H1 (cell line): ENCODE data around the gene CCL15. TPM values are rescaled to one million over a fixed set of nuclear protein-coding genes. Genes with fewer than 3 reads are reported as not detected.

Experiments used
- CTCF ChIA-PET: fragments of 300-600 bp; sonication (Branson Sonifier 250); formaldehyde crosslinking; loops from one replicate; lab custom pipeline; 2021; ENCODE audit not compliant: partially characterized antibody; lab: Charles Lee
- POLR2A ChIA-PET: fragments of 300-600 bp; sonication (Branson Sonifier 250); formaldehyde crosslinking; loops from one replicate; lab custom pipeline; 2021; ENCODE audit warnings: inconsistent platforms; ENCODE audit not compliant: partially characterized antibody; lab: Charles Lee
- DNase-seq, 2 experiments: peaks; one replicate each; pipeline versions ENCODE4 v3.0.0 to v3.0.0-alpha.2; 2010 to 2022; ENCODE audit warnings: low spot score in 2 of 2, low read depth in 1 of 2, mixed read lengths in 1 of 2
- FAIRE-seq: peaks from 2 replicates; lab custom pipeline; 2011; peaks lifted over from hg19 to GRCh38; lab: Jason Lieb, UNC
- H2AFZ ChIP-seq: 2 replicates; pipeline ENCODE4 v1.8.1; 2012; ENCODE audit warnings: low read length, inconsistent platforms
- H2AK5ac ChIP-seq: 2 replicates; pipeline ENCODE4 v1.6.1; 2013; ENCODE audit warnings: low read depth, low read length
- H2BK120ac ChIP-seq: replicated peaks from 2 replicates; pipeline ENCODE3; 2013; ENCODE audit warnings: low read depth, low read length, inconsistent platforms
- H2BK12ac ChIP-seq: 2 replicates; pipeline ENCODE4 v1.6.1; 2013; ENCODE audit warnings: low read depth, low read length
- H2BK15ac ChIP-seq: 2 replicates; pipeline ENCODE4 v1.6.1; 2013; ENCODE audit warnings: low read length
- H2BK20ac ChIP-seq: 2 replicates; pipeline ENCODE4 v1.6.1; 2013; ENCODE audit warnings: low read length
- H2BK5ac ChIP-seq: 2 replicates; pipeline ENCODE4 v1.6.1; 2013; ENCODE audit warnings: low read depth, low read length
- H3K14ac ChIP-seq: 2 replicates; pipeline ENCODE4 v1.6.1; 2013; ENCODE audit warnings: inconsistent platforms; ENCODE audit not compliant: insufficient read length
- H3K18ac ChIP-seq: 2 replicates; pipeline ENCODE4 v1.6.1; 2013; ENCODE audit warnings: low read length; ENCODE audit errors: extremely low read depth
- H3K23ac ChIP-seq: 2 replicates; pipeline ENCODE4 v1.6.1; 2013; ENCODE audit warnings: inconsistent platforms; ENCODE audit not compliant: insufficient read length
- H3K23me2 ChIP-seq: 2 replicates; pipeline ENCODE4 v1.6.1; 2013; ENCODE audit warnings: low read depth, low read length
- H3K27ac ChIP-seq: 2 replicates; pipeline ENCODE4 v1.6.1; 2011; ENCODE audit warnings: low read depth, low read length, inconsistent platforms
- H3K27me3 ChIP-seq, 4 experiments: replicated peaks in 1 of 4; 1 replicate in 1 of 4; 2 replicates in 3 of 4; pipeline versions ENCODE4 v1.6.1 to v1.8.1; 2011 to 2013; ENCODE audit warnings: low read length in 3 of 4, mild to moderate bottlenecking in 3 of 4, inconsistent platforms in 2 of 4, mixed read lengths in 2 of 4, moderate library complexity in 1 of 4; ENCODE audit not compliant: control insufficient read depth in 3 of 4, insufficient read depth in 3 of 4; ENCODE audit errors: extremely low read depth in 1 of 4
- H3K36me3 ChIP-seq, 4 experiments: 2 replicates each; pipeline versions ENCODE4 v1.6.1 to v1.8.1; 2011 to 2013; ENCODE audit warnings: mild to moderate bottlenecking in 4 of 4, low read length in 3 of 4, moderate library complexity in 2 of 4, control low read depth in 1 of 4, inconsistent platforms in 1 of 4; ENCODE audit not compliant: insufficient read depth in 4 of 4, control insufficient read depth in 2 of 4
- H3K4ac ChIP-seq: replicated peaks from 2 replicates; pipeline ENCODE3; 2013; ENCODE audit warnings: low read length, low read depth, mixed read lengths, inconsistent platforms; ENCODE audit not compliant: insufficient read length
- H3K4me1 ChIP-seq, 4 experiments: replicated peaks in 1 of 4; 1 replicate in 1 of 4; 2 replicates in 3 of 4; pipeline versions ENCODE4 v1.6.1 to v1.8.1; 2011 to 2013; ENCODE audit warnings: low read length in 3 of 4, inconsistent platforms in 2 of 4, mixed read lengths in 1 of 4; ENCODE audit not compliant: insufficient read depth in 4 of 4, control insufficient read depth in 3 of 4
- H3K4me2 ChIP-seq, 2 experiments: 2 replicates each; pipeline versions ENCODE4 v1.6.1 to v1.8.1; 2011 to 2013; ENCODE audit warnings: low read depth in 2 of 2, low read length in 2 of 2, control low read depth in 1 of 2, inconsistent platforms in 1 of 2, mild to moderate bottlenecking in 1 of 2; ENCODE audit not compliant: insufficient read depth in 1 of 2
- H3K4me3 ChIP-seq, 4 experiments: fragments of 200-600, 300-600 bp in 1 of 4; sonication (generic), shearing (Covaris generic), sonication (Bioruptor Twin) in 1 of 4; 2 replicates each; pipeline versions ENCODE4 v1.5.1 to v1.8.1; 2011 to 2016; ENCODE audit warnings: low read length in 4 of 4, low read depth in 3 of 4, control low read depth in 2 of 4, inconsistent platforms in 2 of 4, mild to moderate bottlenecking in 2 of 4, mixed read lengths in 1 of 4, moderate library complexity in 1 of 4; ENCODE audit not compliant: insufficient read depth in 2 of 4; ENCODE audit errors: extremely low read depth in 1 of 4
- H3K56ac ChIP-seq: replicated peaks from 2 replicates; pipeline ENCODE3; 2013; ENCODE audit warnings: low read depth, mild to moderate bottlenecking, mixed read lengths, low read length, inconsistent platforms; ENCODE audit not compliant: insufficient read length
- H3K79me1 ChIP-seq: 2 replicates; pipeline ENCODE4 v1.6.1; 2013; ENCODE audit warnings: low read depth, low read length, control low read depth
- H3K79me2 ChIP-seq, 2 experiments: 2 replicates each; pipeline versions ENCODE4 v1.6.1 to v1.8.1; 2012 to 2013; ENCODE audit warnings: low read length in 2 of 2, mild to moderate bottlenecking in 2 of 2, inconsistent platforms in 1 of 2; ENCODE audit not compliant: insufficient read depth in 2 of 2, control insufficient read depth in 1 of 2
- H3K9ac ChIP-seq, 4 experiments: replicated peaks in 1 of 4; 1 replicate in 1 of 4; 2 replicates in 3 of 4; pipeline versions ENCODE4 v1.6.1 to v1.8.1; 2011 to 2013; ENCODE audit warnings: low read depth in 3 of 4, low read length in 3 of 4, control low read depth in 2 of 4, mild to moderate bottlenecking in 2 of 4, moderate library complexity in 2 of 4, inconsistent platforms in 1 of 4; ENCODE audit errors: extremely low read depth in 1 of 4
- H3K9me3 ChIP-seq, 2 experiments: 2 replicates each; pipeline versions ENCODE4 v1.6.1 to v1.8.1; 2012 to 2013; ENCODE audit warnings: mild to moderate bottlenecking in 2 of 2, moderate library complexity in 2 of 2, control low read depth in 1 of 2, inconsistent platforms in 1 of 2, low read depth in 1 of 2, low read length in 1 of 2, mixed read lengths in 1 of 2; ENCODE audit not compliant: insufficient read depth in 2 of 2
- H4K20me1 ChIP-seq, 2 experiments: replicated peaks in 1 of 2; 2 replicates each; pipeline versions ENCODE3 to v1.8.1; 2011 to 2013; ENCODE audit warnings: inconsistent platforms in 2 of 2, low read length in 2 of 2, mild to moderate bottlenecking in 1 of 2; ENCODE audit not compliant: insufficient read depth in 2 of 2, control insufficient read depth in 1 of 2
- H4K5ac ChIP-seq: 2 replicates; pipeline ENCODE4 v1.6.1; 2013; ENCODE audit warnings: low read length, low read depth, mixed read lengths, inconsistent platforms; ENCODE audit not compliant: insufficient read length
- H4K8ac ChIP-seq: 2 replicates; pipeline ENCODE4 v1.8.0; 2013; ENCODE audit warnings: mild to moderate bottlenecking, moderate library complexity, low read length, inconsistent platforms; ENCODE audit not compliant: insufficient read depth; ENCODE audit errors: extremely low read depth
- H4K91ac ChIP-seq: replicated peaks from 2 replicates; pipeline ENCODE3; 2013; ENCODE audit warnings: low read length, mixed read lengths, inconsistent platforms; ENCODE audit not compliant: insufficient read length
- CBX8 ChIP-seq: fragments of 300-800, 300-1000 bp; sonication (generic); IDR thresholded peaks from 2 replicates; pipeline ENCODE4 v1.7.1; 2016; ENCODE audit warnings: low read depth, low read length, borderline replicate concordance
- CTCF ChIP-seq, 3 experiments: IDR thresholded peaks; 1 replicate in 2 of 3; 2 replicates in 1 of 3; pipeline versions ENCODE4 v1.5.1 to v1.6.1; 2011; ENCODE audit warnings: low read length in 3 of 3, mild to moderate bottlenecking in 3 of 3, inconsistent platforms in 2 of 3, low read depth in 1 of 3, moderate library complexity in 1 of 3; ENCODE audit not compliant: insufficient read depth in 1 of 3; ENCODE audit errors: control extremely low read depth in 1 of 3
- EP300 ChIP-seq, 2 experiments: IDR thresholded peaks; 1 replicate in 1 of 2; 2 replicates in 1 of 2; pipeline ENCODE4 v1.6.1; 2011 to 2012; ENCODE audit warnings: low read depth in 2 of 2, low read length in 2 of 2, mild to moderate bottlenecking in 2 of 2, borderline replicate concordance in 1 of 2, inconsistent platforms in 1 of 2, moderate library complexity in 1 of 2
- GTF2F1 ChIP-seq: IDR thresholded peaks from 2 replicates; pipeline ENCODE4 v1.6.1; 2012; ENCODE audit warnings: low read depth, low read length, improper control_type of control experiment, borderline replicate concordance
- POLR2A ChIP-seq, 2 experiments: IDR thresholded peaks; 1 replicate in 1 of 2; 2 replicates in 1 of 2; pipeline ENCODE4 v1.6.1; 2011; ENCODE audit warnings: low read depth in 2 of 2, low read length in 2 of 2, mild to moderate bottlenecking in 2 of 2; ENCODE audit errors: control extremely low read depth in 1 of 2
- RNF2 ChIP-seq: fragments of 200-900, 300-1000 bp; sonication (generic); IDR thresholded peaks from 2 replicates; pipeline ENCODE4 v1.7.1; 2016; ENCODE audit warnings: borderline replicate concordance, low read depth, mild to moderate bottlenecking, antibody characterized with exemption, low read length; ENCODE audit not compliant: poor library complexity, severe bottlenecking; ENCODE audit errors: missing control alignments
- RXRA ChIP-seq: IDR thresholded peaks from 2 replicates; pipeline ENCODE4 v1.6.1; 2011; ENCODE audit warnings: low read depth, mild to moderate bottlenecking, low read length, moderate library complexity; ENCODE audit not compliant: insufficient read depth
- SAP30 ChIP-seq: fragments of 300-600 bp; sonication (generic); IDR thresholded peaks from 2 replicates; pipeline ENCODE4 v1.7.1; 2012; ENCODE audit warnings: low read length, moderate library complexity, mild to moderate bottlenecking, inconsistent platforms; ENCODE audit not compliant: insufficient read depth, insufficient replicate concordance
- TCF12 ChIP-seq: IDR thresholded peaks from 2 replicates; pipeline ENCODE4 v1.6.1; 2011; ENCODE audit warnings: low read depth, mild to moderate bottlenecking, low read length
- YY1 ChIP-seq: IDR thresholded peaks from 2 replicates; pipeline ENCODE4 v1.6.1; 2011; ENCODE audit warnings: low read depth, mild to moderate bottlenecking, low read length
- WGBS, 2 experiments: shearing (Covaris generic) in 1 of 2; methylation state at CpG; one replicate each; pipeline versions ENCODE4 v1.1.6 to v1.1.7; 2013 to 2015; ENCODE audit warnings: low lambda C conversion rate in 2 of 2, mixed read lengths in 2 of 2, inconsistent platforms in 1 of 2, low coverage in 1 of 2, missing lambda C conversion rate in 1 of 2; ENCODE audit not compliant: insufficient replicate concordance in 2 of 2, insufficient coverage in 1 of 2, insufficient read length in 1 of 2; ENCODE audit errors: extremely low coverage in 1 of 2, missing lambda C conversion rate in 1 of 2; 5-methylcytosine and 5-hydroxymethylcytosine counted together
- polyA plus RNA-seq, 7 experiments: library from polyadenylated mRNA; depleted of rRNA in 3 of 7; stranded (reverse) in 5 of 7; unstranded in 2 of 7; fragments of >200 nt in 5 of 7; fragments of 200-250 nt in 2 of 7; gene quantifications; 1 replicate in 5 of 7; 2 replicates in 1 of 7; 4 replicates in 1 of 7; pipeline versions ENCODE4 v1.2.1 to v1.2.3, GENCODE V29; 2011 to 2013; ENCODE audit warnings: missing spikeins in 2 of 7, mixed read lengths in 2 of 7
- total RNA-seq: library from RNA; stranded (reverse); fragmentation: NEBNext Ultra II Directional; extraction: Animal tissue kit (Norgen Biotek cat#: 25700); gene quantifications from 2 replicates; pipeline ENCODE4 v1.2.1, GENCODE V29; 2021

The CCL15 gene
- total and polyA plus RNA-seq, 2 of the 8 experiments (the other 6 are each of a cell fraction or from before 2014, with no cell fraction given) = not detected

- WGBS, 2 experiments = 78% methylated on average over 6 of the region's 6 CpGs; no CpG with 5 or more reads in 1 of the 2 experiments
- CTCF ChIA-PET = interaction anchor here (1.3 to 2.4 kb wide), 2 partner anchors 15 to 88 kb away, joined by 4 to 11 read pairs; no protein-coding TSS in a partner anchor
- FAIRE-seq = no peak
Observed at GRCh38 chr17:35984140-35984539, 17.2 kb downstream of the CCL15 start.

More at GRCh38 chr17:35984140-35984539, 17.2 kb downstream of the CCL15 start:
- Histone ChIP-seq H3K79me1 (no peaks in the 10 kb centered on the region), H2BK120ac (no peak overlapping the region), H4K8ac (no peak overlapping the region), H3K36me3 (no peaks in the 10 kb centered on the region), H3K4me3 (no peak overlapping the region), H3K79me2 (no peaks in the 10 kb centered on the region), H2BK12ac (no peak overlapping the region), H3K4me1 (no peaks in the 10 kb centered on the region), H3K56ac (no peak overlapping the region), H3K23ac (no peak overlapping the region), H3K4ac (no peak overlapping the region), H3K4me2 (no peak overlapping the region), H2AK5ac (no peak overlapping the region), H2BK5ac (no peak overlapping the region), H3K27ac (no peak overlapping the region), H3K27me3 (no peaks in the 10 kb centered on the region), H4K20me1 (no peaks in the 10 kb centered on the region), H2AFZ (no peak overlapping the region), H3K23me2 (no peaks in the 10 kb centered on the region), H2BK20ac (no peak overlapping the region), H3K18ac (no peak overlapping the region), H4K91ac (no peak overlapping the region), H3K14ac (no peak overlapping the region), H3K9me3 (no peaks in the 10 kb centered on the region), H2BK15ac (no peak overlapping the region), H3K9ac (no peak overlapping the region), H4K5ac (no peak overlapping the region)
- POLR2A ChIA-PET = interaction anchor here (0.6 kb wide), 1 partner anchor 158 kb away, joined by 3 read pairs; no protein-coding TSS in a partner anchor
- TF ChIP-seq TCF12 (no peak), YY1 (no peak), POLR2A (IDR thresholded peaks at IDR 0.05; ENCODE audit: control extremely low read depth in 1 of 2, low read depth in 2 of 2, low read length in 2 of 2) (no peak), CBX8 (no peak), GTF2F1 (no peak), EP300 (IDR thresholded peaks at IDR 0.05; ENCODE audit: borderline replicate concordance in 1 of 2, low read depth in 2 of 2, low read length in 2 of 2) (no peak), RNF2 (no peak), CTCF (IDR thresholded peaks at IDR 0.05; ENCODE audit: control extremely low read depth in 1 of 3, insufficient read depth in 1 of 3, low read depth in 1 of 3, low read length in 3 of 3) (no peak), RXRA (no peak), SAP30 (no peak)
- DNase-seq = no peak
